Measurements from ENCODE around the gene CABS1. TPM values are rescaled to one million over a fixed set of nuclear protein-coding genes. Genes with fewer than 3 reads are reported as not detected.

The CABS1 gene
- total RNA-seq, 1 experiment from 2014 or later = not detected

DNA sequence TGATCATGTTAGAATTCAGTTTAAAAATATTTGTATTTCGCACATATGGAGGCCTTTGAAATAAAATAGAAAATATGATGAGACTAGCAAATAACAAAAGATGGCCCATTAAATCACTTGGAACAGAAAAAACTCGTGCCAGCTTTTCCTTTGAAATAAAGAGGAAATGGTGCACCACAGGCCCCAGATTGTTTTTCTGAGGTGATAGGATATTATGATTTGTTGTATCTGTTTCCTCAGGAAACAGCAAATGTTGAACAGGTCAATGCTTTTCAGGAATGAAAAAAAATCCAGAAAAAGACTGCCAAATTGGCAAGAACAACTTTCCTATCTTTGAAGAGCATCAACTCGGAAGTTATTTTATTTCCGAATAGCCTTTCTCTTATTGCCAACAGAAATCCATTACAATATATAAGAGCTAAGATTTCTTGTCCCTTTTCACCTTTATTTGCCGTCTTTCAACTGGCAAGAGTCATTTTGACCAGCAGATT lies 48.0 kb downstream of the CABS1 start, which contains the start of gene SMR3B:
SMR3B (plus strand) TSS at position 441 of the 491 bp plus-strand sequence. CDS start 1,380 bp downstream, outside the sequence.
- BruUV-seq (replicated peaks) = no TSS peak
- no peaks in the 10 kb centered on the region for H3K9me3 Mint-ChIP-seq (ENCODE audit: unreplicated experiment)
- H3K4me1 Mint-ChIP-seq (ENCODE audit: insufficient read depth, unreplicated experiment) = no peaks in the 10 kb centered on the region
- peaks cover 5% of the 10 kb centered on the region for H3K36me3 Mint-ChIP-seq (ENCODE audit: insufficient read depth, unreplicated experiment)
- intact Hi-C loops (cut with micrococcal nuclease) = no loop called here
- ChIA-PET CTCF (no interaction called here), POLR2A (interaction anchor here (0.7 kb wide), 1 partner anchor 54 kb away, joined by 3 read pairs; no protein-coding TSS in a partner anchor)
- no peak within 1 kb of the TSS for H3K4me3 Mint-ChIP-seq (ENCODE audit: unreplicated experiment)
- no peak within 1 kb of the TSS for H3K27ac Mint-ChIP-seq (ENCODE audit: low read depth, unreplicated experiment)
- H3K27me3 Mint-ChIP-seq (ENCODE audit: insufficient read depth, unreplicated experiment) = no peaks in the 10 kb centered on the region
- no peak for DNase-seq (ENCODE audit: unreplicated experiment)
- no peak for TF ChIP-seq CTCF (IDR thresholded peaks at IDR 0.05; ENCODE audit: unreplicated experiment)

Other genes starting within 250 kb of the CABS1 start
- not detected in 2 replicates for gene PRR27, start 180.7 kb upstream of the CABS1 start, total RNA-seq (2022)
- not detected in 2 replicates for gene ODAM, start 139.3 kb upstream of the CABS1 start, total RNA-seq (2022)
- gene FDCSP, start 108.9 kb upstream of the CABS1 start, total RNA-seq (2022) = not detected in 2 replicates
- not detected in 2 replicates for gene CSN3, start 92.4 kb upstream of the CABS1 start, total RNA-seq (2022)
- gene SMR3A, start 25.8 kb downstream of the CABS1 start, total RNA-seq (2022) = not detected in 2 replicates
- not detected in 2 replicates for gene SMR3B, start 48.1 kb downstream of the CABS1 start, total RNA-seq (2022)
- gene OPRPN, start 63.0 kb downstream of the CABS1 start, total RNA-seq (2022) = not detected in 2 replicates
- not detected in 2 replicates for gene MUC7, start 137.2 kb downstream of the CABS1 start, total RNA-seq (2022)
- gene AMTN, start 183.6 kb downstream of the CABS1 start, total RNA-seq (2022) = not detected in 2 replicates

Measured in MCF 10A (cell line).